HG03575 (cell line): ENCODE results near the gene CDC14A.

Experiments
- ATAC-seq: cut with Tn5 transposase; IDR thresholded peaks from one replicate; pipeline ENCODE4 v1.9.1; 2021; ENCODE audit not compliant: unreplicated experiment, insufficient number of reproducible peaks, low FRiP score; ENCODE audit errors: extremely low read depth

Gene CDC14A

GRCh38 chr1:100510451-100510850 is 158.1 kb downstream of the CDC14A start:
- ATAC-seq, result no peak

GRCh38 chr1:100511058-100511457 is 158.8 kb downstream of the CDC14A start:
- ATAC-seq, result no peak

GRCh38 chr1:100511773-100512172 is 159.5 kb downstream of the CDC14A start:
- no peak for ATAC-seq

GRCh38 chr1:100512803-100513352 is 160.6 kb downstream of the CDC14A start:
- ATAC-seq, result no peak

- ATAC-seq, result no peak
Observed at GRCh38 chr1:100516857-100517256, 164.6 kb downstream of the CDC14A start.

GRCh38 chr1:100517515-100517914 is 165.2 kb downstream of the CDC14A start:
- no peak for ATAC-seq

- ATAC-seq, result no peak
Observed at GRCh38 chr1:100518023-100518422, 165.7 kb downstream of the CDC14A start.

GRCh38 chr1:100523038-100523652 is 170.8 kb downstream of the CDC14A start:
- peak; percentile 97 for ATAC-seq

GRCh38 chr1:100524355-100524754 is 172.0 kb downstream of the CDC14A start:
- no peak for ATAC-seq

GRCh38 chr1:100526894-100527293 is 174.6 kb downstream of the CDC14A start:
- ATAC-seq, result no peak

GRCh38 chr1:100528871-100529270 is 176.6 kb downstream of the CDC14A start:
- ATAC-seq, result no peak

- no peak for ATAC-seq
Observed at GRCh38 chr1:100530141-100530540, 177.8 kb downstream of the CDC14A start.

- ATAC-seq, result peak; percentile 71
Observed at GRCh38 chr1:100530880-100531487, 178.7 kb downstream of the CDC14A start.

GRCh38 chr1:100532645-100533044 is 180.3 kb downstream of the CDC14A start:
- ATAC-seq, result no peak

- ATAC-seq, result no peak
Observed at GRCh38 chr1:100535264-100535663, 183.0 kb downstream of the CDC14A start.

- peak; percentile 92 for ATAC-seq
Observed at GRCh38 chr1:100536031-100536430, 183.7 kb downstream of the CDC14A start.

GRCh38 chr1:100538913-100539835 is 186.9 kb downstream of the CDC14A start:
- no peak for ATAC-seq

- ATAC-seq, result no peak
Observed at GRCh38 chr1:100539836-100540536, 187.7 kb downstream of the CDC14A start.

- ATAC-seq, result no peak
Observed at GRCh38 chr1:100542285-100542684, 190.0 kb downstream of the CDC14A start.
